ENCODE results near the gene SRC.

Gene SRC

DNA sequence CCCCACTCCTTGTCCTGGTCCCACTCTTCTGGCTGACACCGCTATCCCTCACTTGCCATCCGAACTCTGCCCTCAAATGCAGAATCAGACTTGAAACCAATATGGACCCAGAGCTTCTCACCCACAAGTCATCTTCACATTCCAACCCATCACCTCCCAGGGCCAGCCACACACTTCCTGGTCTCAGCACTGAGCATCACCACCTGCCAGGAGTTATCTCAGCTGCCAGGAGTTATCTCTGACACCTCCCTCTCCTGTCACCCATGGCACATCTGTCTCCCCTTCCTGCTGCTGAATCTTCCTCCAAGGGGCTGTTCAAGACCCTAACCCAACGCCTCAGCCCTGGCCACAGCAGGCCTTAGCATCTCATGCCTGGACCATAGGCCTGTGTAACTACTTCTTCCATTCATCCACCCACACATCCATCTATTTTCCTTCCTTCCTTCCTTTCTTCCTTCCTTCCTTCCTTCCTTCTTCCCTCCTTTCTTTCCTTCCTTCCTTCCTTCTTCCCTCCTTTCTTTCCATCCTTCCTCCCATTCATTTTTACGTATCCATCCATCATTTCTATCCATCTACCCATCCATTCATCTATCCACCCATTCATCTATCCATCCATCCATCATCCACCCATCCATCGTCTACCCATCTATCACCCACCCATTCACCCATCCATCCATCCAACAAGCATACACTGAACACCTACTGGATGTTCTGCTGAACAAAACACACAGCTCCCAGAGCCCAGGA is 100.5 kb downstream of the SRC start:
- DNase-seq (ENCODE audit: low read depth in 1 of 2, low spot score in 1 of 2), result no peak

DNA sequence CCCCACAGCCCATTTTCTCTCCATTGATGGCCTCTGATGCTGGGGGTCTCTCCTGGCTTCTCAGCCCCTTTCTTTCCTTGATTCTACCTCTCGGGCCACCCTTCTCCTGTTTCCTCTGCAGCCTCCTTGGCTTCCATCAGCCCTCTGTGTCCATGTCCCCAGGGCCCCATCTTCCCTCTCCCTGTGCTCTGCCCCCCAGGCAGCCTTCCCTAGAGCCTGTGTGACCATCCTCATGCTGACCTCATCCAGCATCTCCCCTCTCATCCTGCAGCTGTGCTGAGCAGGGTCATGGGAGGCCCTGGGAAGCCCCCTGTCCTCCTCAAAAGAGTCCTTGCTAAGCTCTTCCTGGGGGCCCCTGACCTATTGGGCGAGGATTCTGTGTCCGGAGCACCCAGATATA is 101.7 kb downstream of the SRC start:
- no peaks in the 10 kb centered on the region for H3K27me3 ChIP-seq (ENCODE audit: insufficient read depth, poor library complexity, severe bottlenecking)
- DNase-seq (ENCODE audit: low read depth in 1 of 2, low spot score in 1 of 2), result no peak
- no peak overlapping the region for H3K4me3 ChIP-seq (replicated peaks; ENCODE audit: insufficient read depth, low read length)
- TF ChIP-seq SPI1 (IDR thresholded peaks at IDR 0.05; ENCODE audit: borderline replicate concordance, low read depth), result no peak
- TF ChIP-seq GABPA (IDR thresholded peaks at IDR 0.05; ENCODE audit: low read depth), result no peak
- TF ChIP-seq CTCF (IDR thresholded peaks at IDR 0.05; ENCODE audit: insufficient read depth, low read length), result no peak
- no peak for TF ChIP-seq POLR2AphosphoS5 (IDR thresholded peaks at IDR 0.05; ENCODE audit: low read depth)
- no peak overlapping the region for H3K27ac ChIP-seq (replicated peaks)

More for the DNA sequence above, 100.5 kb downstream of the SRC start:
- Histone ChIP-seq H3K4me3 (replicated peaks; ENCODE audit: insufficient read depth, low read length) (no peak overlapping the region), H3K27me3 (ENCODE audit: insufficient read depth, poor library complexity, severe bottlenecking) (no peaks in the 10 kb centered on the region), H3K27ac (replicated peaks) (no peak overlapping the region)
- TF ChIP-seq GABPA (IDR thresholded peaks at IDR 0.05; ENCODE audit: low read depth) (no peak), POLR2AphosphoS5 (IDR thresholded peaks at IDR 0.05; ENCODE audit: low read depth) (no peak), SPI1 (IDR thresholded peaks at IDR 0.05; ENCODE audit: borderline replicate concordance, low read depth) (no peak), CTCF (IDR thresholded peaks at IDR 0.05; ENCODE audit: insufficient read depth, low read length) (no peak)
- TF ChIP-seq, protein P1, sequence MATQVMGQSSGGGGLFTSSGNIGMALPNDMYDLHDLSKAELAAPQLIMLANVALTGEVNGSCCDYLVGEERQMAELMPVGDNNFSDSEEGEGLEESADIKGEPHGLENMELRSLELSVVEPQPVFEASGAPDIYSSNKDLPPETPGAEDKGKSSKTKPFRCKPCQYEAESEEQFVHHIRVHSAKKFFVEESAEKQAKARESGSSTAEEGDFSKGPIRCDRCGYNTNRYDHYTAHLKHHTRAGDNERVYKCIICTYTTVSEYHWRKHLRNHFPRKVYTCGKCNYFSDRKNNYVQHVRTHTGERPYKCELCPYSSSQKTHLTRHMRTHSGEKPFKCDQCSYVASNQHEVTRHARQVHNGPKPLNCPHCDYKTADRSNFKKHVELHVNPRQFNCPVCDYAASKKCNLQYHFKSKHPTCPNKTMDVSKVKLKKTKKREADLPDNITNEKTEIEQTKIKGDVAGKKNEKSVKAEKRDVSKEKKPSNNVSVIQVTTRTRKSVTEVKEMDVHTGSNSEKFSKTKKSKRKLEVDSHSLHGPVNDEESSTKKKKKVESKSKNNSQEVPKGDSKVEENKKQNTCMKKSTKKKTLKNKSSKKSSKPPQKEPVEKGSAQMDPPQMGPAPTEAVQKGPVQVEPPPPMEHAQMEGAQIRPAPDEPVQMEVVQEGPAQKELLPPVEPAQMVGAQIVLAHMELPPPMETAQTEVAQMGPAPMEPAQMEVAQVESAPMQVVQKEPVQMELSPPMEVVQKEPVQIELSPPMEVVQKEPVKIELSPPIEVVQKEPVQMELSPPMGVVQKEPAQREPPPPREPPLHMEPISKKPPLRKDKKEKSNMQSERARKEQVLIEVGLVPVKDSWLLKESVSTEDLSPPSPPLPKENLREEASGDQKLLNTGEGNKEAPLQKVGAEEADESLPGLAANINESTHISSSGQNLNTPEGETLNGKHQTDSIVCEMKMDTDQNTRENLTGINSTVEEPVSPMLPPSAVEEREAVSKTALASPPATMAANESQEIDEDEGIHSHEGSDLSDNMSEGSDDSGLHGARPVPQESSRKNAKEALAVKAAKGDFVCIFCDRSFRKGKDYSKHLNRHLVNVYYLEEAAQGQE (IDR thresholded peaks at IDR 0.05; ENCODE audit: insufficient replicate concordance, low read depth), result no peak

- no peak for TF ChIP-seq GABPA (IDR thresholded peaks at IDR 0.05; ENCODE audit: low read depth)
- no peaks in the 10 kb centered on the region for H3K27me3 ChIP-seq (ENCODE audit: insufficient read depth, poor library complexity, severe bottlenecking)
- no peak overlapping the region for H3K27ac ChIP-seq (replicated peaks)
- no peak overlapping the region for H3K4me3 ChIP-seq (replicated peaks; ENCODE audit: insufficient read depth, low read length)
- no peak for DNase-seq (ENCODE audit: low read depth in 1 of 2, low spot score in 1 of 2)
Observed at GRCh38 chr20:37449276-37449675, 103.3 kb downstream of the SRC start.

- no peak for TF ChIP-seq POLR2AphosphoS5 (IDR thresholded peaks at IDR 0.05; ENCODE audit: low read depth)
- TF ChIP-seq GABPA (IDR thresholded peaks at IDR 0.05; ENCODE audit: low read depth), result no peak
- no peak for TF ChIP-seq CTCF (IDR thresholded peaks at IDR 0.05; ENCODE audit: insufficient read depth, low read length)
- TF ChIP-seq SPI1 (IDR thresholded peaks at IDR 0.05; ENCODE audit: borderline replicate concordance, low read depth), result no peak
- TF ChIP-seq, protein P1 (IDR thresholded peaks at IDR 0.05; ENCODE audit: insufficient replicate concordance, low read depth), result no peak
- no peaks in the 10 kb centered on the region for H3K27me3 ChIP-seq (ENCODE audit: insufficient read depth, poor library complexity, severe bottlenecking)
Observed at GRCh38 chr20:37450344-37450743, 104.4 kb downstream of the SRC start.

More at GRCh38 chr20:37450344-37450743, 104.4 kb downstream of the SRC start:
- Histone ChIP-seq H3K4me3 (replicated peaks; ENCODE audit: insufficient read depth, low read length) (no peak overlapping the region), H3K27ac (replicated peaks) (no peak overlapping the region)
- no peak for DNase-seq (ENCODE audit: low read depth in 1 of 2, low spot score in 1 of 2)

Data from HL-60 (cell line).